GM12873 (cell line): Measurements from ENCODE around the gene HASPIN.

Experiments used
- CTCF ChIP-seq: IDR thresholded peaks from 2 replicates; pipeline ENCODE4 v1.5.1; 2012; ENCODE audit warnings: low read depth, mild to moderate bottlenecking, moderate library complexity, low read length, control low read depth; ENCODE audit not compliant: insufficient read depth; ENCODE audit errors: missing control alignments

Gene HASPIN

GRCh38 chr17:3723556-3724377, at the start of gene HASPIN:
Gene HASPIN (plus strand): TSS chr17:3723903. CDS start chr17:3723936, 33 bp downstream.
- peak; percentile 45 for TF ChIP-seq CTCF

DNA sequence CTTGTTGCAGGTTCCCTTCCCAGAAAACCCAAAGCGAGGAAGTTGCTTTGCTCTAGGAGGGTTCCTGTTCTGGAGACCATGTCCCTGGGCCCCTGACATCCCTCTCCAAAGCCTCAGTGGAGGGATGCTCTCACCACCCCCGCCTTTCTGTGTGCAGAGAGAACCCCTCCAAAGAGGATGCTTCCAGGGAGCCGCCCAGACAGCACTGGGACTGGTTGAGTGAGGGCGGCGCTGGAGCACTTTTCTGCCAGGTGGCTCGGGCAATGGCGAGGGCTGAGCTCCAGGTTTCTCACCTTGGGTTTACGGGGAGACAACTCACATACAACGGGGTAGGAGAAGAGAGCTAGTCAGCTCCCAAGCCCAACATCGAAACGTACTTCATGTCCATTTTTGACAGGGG, 47.8 kb upstream of the HASPIN start:
- no peak for TF ChIP-seq CTCF

- no peak for TF ChIP-seq CTCF
These were observed 45.4 kb upstream of the HASPIN start for GRCh38 chr17:3678095-3678820.

DNA sequence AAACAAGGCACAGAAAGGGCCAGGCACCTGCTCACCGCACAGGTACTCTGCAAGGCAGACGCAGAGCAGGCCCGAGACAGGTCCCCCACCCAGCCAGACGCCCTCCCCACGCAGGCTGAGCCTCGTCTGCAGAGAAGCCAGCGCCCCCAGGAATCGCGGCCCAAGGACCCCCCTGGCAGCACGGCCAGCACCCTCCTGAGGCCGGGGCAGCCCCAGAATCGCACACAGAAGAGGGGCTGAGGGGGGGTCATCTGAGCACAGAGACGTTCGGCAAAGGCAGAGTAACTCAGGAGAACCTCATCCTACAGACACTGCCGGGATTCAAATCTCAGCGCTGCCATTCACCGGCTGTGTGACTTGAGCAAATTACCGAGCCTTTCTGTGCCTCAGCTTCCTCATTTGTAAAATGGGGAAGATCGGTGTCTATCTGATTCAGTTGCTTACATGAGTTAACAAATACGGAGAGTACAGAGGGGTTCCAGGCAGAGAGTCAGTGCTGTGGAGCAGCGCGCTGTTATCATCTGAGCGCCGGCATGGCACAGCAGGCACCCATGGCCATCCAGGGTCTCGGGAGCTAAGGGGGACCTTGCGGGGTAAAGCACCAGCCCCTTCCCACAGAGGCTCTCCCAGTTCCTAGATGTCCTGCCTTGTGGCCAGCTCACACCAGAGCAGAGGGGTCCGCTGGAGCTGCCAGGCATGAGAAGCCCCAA, 44.7 kb upstream of the HASPIN start:
- TF ChIP-seq CTCF, result no peak

DNA sequence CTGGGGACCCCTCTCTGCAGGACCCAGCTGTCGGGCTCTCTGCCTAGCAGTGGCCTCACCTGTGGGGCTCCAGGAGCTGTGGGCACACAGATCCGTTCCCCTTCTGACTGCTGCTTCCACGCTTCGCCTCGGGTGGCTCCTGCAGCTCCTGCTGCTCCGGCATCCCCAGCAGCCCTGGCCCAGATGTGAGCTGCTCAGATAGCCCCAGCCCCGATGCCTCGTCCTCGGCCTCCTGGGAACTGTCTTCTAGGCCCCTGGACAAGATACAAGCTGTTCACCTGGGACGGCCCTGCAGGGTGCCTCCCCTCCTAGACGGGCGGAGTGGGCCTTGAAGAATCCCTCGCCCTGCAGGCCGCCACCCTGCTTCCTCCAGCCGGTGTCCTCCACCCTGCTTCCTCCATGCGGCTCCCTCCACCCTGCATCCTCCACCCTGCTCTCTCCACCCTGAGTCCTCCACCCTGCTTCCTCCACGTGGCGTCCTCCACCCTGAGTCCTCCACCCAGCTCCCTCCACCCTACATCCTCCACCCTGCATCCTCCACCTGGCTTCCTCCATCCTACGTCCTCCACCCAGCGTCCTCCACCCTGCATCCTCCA, 44.1 kb upstream of the HASPIN start:
- no peak for TF ChIP-seq CTCF

DNA sequence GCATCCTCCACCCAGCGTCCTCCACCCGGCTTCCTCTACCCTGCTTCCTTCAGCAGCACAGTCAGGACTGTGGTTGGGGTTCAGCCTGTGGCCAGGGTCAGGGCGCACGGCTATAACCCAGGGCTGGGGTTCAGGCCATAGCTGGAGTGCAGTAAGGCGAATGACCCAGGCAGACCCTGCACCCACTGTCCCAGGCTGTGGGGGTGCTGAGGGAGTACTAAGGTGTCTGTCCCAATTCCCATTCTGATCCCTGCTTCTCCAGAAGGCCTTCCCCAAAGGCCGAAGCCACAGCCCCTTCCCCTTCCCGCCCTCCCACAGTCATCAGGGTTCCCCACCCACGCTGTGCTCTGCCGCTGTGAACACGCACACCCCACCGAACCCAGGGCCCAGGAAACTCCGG, 42.6 kb upstream of the HASPIN start:
- no peak for TF ChIP-seq CTCF
